Measurements from ENCODE around the gene MATN3.

Gene MATN3

DNA sequence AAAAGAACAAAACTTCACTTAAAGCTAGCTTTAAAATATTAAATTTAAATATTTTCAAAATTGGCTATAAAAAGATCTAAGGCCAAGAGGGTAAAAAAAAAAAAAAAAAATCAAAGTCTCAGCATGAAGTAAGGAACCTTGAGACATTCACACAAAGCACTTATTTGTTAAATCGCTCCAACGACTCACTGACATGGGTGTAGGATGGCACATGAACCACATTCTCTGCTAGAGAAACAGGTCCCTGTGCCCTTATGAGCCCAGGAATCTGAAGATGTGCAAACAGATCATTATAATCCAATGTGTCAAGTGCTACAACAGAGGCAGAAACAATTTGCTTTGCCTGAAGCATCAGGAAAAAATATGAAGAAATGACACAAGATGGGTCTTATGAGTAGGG, 25.2 kb upstream of the MATN3 start:
- DNase-seq (ENCODE audit: low read depth in 2 of 2) = no peak

DNA sequence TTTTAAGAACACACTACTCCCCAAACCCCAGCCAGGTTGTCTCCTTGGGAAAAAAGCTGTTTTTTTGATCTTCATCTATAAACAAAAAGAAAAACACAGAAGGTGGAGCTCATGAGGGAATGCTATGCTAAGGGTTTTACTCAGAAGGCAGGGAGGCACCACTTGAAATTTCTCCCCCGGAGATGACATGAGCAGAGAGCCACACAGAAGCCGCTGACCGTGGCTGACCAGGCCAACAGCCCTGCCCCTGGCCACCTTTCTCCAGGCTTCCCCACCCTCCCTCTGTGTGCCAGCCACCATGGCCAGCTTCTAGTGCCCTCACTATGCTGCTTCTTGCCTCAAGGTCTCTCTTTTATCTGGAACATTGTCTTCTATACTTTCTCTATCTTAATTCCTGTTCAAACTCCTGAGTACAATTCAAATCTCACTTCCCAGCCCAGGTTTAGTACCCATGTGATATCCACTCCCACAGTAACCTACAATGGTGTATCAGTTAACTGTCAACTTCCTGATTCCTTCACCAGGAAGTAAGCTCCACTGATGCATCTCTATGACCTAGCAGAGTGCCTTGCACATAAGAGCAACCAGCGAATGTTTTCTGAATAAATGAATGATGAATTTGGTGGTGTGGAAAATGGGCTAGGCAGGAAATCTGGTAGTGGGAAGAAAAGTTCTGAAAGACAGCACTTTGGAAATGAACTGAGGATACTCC, 23.6 kb upstream of the MATN3 start:
- no peak for DNase-seq (ENCODE audit: low read depth in 2 of 2)

DNA sequence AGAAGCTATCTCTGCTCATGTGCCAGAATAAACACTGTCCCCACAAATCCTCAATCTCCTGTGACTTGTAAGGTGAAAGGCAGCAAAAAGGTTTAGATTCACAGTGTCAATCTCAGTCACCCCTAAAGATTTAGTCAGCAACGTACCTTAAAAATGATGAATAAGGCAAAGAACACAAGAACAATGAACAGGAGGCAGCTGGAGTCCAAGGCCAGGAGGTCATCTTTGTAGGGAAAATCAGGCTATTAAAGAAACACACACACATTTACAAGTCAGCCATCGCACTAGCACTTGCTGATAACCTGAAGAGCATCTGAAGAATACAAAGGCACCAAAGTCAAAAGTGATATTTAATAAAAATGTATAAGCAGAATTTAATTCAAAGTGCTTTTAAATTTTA, 22.4 kb upstream of the MATN3 start:
- no peak for DNase-seq (ENCODE audit: low read depth in 2 of 2)

DNA sequence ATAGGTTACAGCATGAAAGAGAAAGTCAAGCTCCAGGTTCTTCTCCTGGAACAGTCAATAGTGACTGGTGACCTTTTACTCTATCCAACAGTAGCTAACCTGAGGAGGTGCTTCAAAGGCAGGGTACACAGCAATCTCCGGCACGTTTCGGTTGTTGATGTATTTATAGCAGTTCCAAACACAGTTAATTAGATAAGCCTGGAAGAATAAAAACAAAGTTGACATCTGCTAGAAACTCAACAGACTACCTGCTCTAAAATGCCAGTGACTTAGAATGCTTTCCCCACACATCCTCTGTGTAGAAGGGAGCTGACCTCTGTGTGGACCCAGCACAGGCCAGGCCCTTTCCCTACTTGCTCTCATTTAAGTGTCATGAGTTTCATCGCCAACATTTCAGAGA, 21.8 kb upstream of the MATN3 start:
- no peak for DNase-seq (ENCODE audit: low read depth in 2 of 2)

DNA sequence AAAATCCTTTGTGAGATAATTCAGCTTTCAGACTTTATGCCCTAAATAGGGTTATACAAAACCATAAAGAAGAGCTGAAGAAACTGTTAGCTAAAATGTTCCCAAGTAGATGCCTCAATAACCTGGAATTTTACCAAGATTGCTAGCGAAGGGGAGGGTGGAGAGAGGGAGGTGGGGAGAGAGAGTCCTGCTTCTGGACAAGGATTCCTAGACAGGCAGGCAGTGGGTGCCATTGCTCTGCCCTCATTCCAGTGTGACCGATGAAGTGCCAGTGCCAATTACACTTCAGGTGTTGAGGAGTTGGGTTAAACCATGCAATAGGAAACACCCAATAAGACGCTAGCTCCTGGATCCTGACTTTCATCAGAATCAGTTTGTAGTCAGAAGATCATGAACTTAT, 20.9 kb upstream of the MATN3 start:
- no peak for DNase-seq (ENCODE audit: low read depth in 2 of 2)

DNA sequence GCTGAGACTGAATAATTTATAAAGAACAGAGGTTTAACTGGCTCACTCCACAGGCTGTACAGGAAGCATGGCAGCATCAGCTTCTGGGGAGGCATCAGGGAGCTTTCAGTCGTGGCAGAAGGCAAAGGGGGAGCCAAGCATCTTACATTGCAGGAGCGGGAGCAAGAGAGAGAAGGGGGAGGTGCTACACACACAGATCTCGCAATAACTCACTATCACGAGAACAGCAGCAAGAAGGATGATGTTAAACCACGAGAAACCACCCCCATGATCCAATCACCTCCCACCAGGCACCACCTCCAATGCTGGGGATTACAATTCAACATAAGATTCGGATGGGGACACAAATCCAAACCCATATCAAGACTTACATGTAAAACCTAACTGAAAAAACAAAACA, 17.8 kb upstream of the MATN3 start:
- DNase-seq (ENCODE audit: low read depth in 2 of 2) = no peak

DNA sequence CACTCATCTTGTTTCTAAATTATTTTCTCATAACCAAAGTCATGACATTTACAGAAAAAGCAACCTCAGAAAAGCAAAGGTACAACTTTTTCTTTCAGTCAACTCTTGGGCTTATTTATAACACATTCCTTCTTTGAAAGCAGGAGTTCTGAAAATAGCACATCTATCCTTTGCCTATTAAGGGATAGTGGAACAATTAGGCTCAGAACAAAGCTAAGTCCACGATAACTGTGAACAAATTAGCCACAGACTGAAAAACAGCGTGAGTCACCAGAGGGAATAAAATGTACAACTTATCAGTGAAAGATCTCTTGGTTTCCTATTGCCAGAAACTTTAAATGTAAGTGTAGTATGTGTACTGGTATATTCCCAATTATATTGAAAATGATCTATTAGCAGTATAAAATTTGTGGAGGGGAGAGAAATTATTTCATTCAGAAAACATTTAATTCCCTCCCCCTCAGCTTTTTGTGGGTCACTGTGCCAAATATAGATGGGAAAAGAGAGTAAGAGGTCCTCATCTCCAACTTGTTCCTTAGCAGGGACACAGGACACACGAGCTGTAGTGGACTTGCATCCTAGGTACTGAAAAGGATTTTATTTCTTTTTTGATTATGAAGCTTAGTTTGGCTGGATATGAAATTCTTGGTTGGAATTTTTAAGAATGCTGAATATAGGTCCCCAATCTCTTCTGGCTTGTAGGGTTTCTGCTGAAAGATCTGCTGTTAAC, 15.4 kb upstream of the MATN3 start:
- DNase-seq (ENCODE audit: low read depth in 2 of 2) = no peak

DNA sequence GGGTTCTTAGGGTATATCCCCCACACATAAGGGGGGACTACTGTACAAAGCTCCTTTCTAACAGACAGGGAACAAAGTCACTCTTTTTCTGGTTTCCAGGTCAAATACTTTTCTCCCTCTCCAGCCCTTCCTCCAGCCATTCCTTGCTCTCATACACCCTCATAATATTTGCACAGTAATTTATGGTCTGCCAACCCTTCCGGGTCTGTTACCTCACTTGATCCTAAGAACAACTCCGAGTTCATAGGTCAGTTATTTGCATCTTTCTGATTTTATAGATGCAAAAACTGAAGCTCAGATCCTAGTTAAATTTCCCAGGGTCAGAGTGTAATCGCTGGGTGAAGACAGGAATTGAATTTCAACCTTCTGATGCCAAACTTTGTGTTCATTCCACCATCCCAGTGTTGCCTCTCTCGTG, 14.8 kb upstream of the MATN3 start:
- no peak for DNase-seq (ENCODE audit: low read depth in 2 of 2)

DNA sequence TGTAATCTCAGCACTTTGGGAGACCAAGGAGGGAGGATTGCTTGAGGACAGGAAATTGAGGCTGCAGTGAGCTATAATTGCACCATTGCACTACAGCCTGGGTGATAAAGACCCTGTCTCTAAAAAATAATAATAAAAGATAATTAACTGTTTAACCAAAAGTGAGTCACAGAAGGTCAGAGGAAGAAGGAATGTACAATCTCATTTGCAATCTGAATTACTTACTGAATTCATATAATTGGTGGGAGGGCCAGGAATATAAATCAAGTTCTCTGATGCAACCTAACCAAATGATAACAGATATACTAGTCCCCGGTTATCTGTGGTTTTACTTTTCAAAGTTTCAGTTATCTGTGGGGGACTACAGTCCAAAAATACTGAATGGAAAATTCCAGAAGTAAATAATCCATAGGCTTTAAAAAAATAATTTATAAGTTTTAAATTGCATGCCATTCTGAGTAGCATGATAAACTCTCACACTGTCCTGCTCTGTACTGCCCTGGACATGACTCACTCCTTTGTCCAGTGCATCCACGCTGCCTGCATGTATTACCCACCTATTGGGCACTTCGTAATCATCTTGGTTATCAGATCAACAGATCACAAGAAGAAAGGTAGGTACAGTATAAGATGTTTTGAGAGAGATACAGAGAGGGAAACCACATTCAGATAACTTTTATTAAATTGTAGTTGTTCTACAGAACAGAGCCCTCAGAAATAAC, 12.8 kb upstream of the MATN3 start:
- peak; percentile 36 to 48 for DNase-seq (ENCODE audit: low read depth in 2 of 2)

DNA sequence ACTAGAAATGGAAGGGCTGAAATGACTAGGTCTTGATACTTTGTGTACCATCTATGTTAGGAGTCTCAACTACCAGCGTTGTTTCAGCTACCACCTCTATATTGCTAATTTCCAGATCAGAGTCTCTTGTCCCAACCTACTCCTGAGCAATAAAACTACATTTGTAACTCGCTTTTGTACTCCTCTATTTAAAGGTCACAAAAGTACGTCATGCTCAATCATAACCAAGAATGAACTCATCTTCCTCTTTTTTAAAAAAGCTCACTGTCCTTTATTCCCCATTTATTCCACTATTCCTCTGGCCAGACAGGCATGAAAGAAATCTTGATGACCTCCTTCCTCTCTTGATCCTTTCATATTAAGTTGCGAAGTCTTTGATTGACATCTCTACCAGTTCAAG, 11.2 kb upstream of the MATN3 start:
- no peak for DNase-seq (ENCODE audit: low read depth in 2 of 2)

DNA sequence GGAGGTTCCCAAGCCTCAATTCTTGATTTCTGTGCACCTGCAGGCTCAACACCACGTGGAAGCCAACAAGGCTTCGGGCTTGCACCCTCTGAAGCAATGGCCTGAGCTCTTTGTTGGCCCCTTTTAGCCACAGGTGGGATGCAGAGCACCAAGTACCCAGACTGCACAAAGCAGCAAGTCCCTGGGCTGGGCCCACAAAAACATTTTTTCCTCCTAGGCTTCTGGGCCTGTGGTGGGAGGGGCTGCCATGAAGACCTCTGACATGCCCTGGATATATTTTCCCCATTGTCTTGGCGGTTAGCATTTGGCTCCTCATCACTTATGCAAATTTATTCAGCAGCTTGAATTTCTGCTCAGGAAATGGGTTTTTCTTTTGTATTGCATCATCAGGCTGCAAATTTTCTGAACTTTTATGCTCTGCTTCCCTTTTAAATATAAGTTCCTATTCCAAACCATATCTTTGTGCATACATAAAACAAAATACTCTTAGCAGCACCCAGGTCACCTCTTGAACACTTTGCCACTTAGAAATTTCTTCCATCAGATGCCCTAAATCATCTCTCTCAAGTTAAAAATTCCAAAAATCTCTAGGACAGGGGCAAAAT, 9.0 kb upstream of the MATN3 start:
- no peak for DNase-seq (ENCODE audit: low read depth in 2 of 2)

DNA sequence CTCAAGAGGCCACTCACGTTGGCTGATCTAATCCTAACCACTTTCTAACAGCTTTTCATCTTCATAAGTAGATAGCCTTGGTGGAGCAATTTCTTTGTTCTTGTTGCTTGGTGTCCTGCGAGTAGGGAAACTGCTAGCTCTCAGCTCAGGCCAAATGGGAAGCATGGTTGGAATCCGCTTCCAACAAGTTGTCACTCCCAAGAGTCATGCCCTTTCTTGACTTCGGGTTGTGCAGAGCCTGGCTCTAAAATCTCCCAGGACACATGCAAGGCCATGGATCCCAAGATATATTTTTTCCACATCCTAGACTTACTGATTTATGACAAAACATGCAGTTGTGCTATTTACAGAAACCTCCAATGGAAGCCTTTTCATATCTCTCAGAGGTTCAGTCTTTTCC, 7.3 kb upstream of the MATN3 start:
- DNase-seq (ENCODE audit: low read depth in 2 of 2) = no peak

DNA sequence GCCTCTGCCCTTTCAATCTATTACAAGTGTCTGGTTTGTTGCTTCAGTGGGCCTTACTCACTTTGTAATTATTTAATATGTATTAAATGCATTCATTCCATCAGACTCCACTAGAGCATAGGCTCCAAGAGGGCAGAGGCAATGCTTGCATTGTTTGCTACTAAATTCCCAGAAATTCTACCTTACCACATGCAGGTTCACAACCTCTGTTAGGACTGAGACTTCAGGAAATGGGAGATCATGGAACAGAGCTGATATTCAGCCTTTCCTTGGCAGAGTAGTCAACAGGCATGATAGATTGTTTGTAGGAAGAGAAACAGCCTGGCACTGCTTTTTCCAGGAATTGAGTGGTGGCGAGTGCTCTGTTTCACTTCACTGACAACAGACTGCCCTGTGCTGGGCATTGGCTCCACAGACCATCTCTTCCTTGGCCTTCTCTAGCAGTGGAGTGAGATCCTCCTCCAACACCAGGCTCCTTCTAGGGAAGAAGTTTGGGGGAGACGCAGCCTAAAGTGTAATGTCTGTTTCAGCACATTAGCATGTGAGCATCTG, 6.2 kb upstream of the MATN3 start:
- no peak for DNase-seq (ENCODE audit: low read depth in 2 of 2)

DNA sequence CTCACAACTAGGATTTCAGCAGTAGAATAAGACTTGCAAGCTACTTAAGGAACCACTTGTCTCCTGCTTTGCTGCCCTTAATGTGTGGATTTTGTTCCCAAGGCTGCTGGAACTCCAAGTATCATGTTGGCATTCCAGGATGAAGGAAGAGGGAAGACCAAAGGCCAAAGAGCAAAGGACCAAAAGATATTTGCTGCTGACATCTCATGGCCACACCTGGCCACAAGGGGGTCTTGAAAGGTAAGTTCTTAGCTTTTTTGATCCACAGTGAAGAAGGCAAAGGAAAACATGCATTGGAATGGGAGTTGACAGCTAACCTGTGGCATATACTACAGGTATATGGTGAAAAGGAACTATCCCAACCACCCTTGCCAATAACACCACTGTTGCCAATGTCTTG, 3.9 kb upstream of the MATN3 start:
- DNase-seq (ENCODE audit: low read depth in 2 of 2) = no peak

DNA sequence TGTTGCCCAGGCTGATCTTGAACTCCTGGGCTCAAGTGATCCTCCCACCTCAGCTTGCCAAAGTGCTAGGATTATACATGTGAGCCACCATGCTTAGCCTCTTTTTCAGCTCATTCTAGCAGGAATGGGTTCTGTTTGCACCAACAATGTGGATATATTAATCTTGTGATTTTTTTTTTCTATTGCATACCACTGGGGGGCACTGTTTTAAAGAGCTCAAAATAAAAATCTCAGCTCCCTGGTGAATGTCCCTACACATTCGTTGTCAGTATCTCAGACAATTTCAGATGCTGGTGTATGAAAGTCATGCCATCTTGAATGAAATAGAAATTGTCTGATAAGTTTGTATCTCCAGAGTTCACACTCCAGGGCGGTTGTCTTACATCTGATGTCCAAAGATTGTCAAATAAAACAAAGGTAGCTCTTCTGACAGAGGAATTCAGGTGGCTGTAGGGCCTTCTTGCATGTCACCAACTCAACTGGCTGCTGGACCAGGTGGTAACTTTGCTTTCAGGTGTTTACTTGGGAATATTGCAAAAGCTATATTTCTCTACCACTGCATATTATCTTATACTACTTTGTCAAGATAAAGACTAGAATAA, 3.1 kb upstream of the MATN3 start:
- peak in 1 of 2 experiments; percentile 10 for DNase-seq (ENCODE audit: low read depth in 2 of 2)

DNA sequence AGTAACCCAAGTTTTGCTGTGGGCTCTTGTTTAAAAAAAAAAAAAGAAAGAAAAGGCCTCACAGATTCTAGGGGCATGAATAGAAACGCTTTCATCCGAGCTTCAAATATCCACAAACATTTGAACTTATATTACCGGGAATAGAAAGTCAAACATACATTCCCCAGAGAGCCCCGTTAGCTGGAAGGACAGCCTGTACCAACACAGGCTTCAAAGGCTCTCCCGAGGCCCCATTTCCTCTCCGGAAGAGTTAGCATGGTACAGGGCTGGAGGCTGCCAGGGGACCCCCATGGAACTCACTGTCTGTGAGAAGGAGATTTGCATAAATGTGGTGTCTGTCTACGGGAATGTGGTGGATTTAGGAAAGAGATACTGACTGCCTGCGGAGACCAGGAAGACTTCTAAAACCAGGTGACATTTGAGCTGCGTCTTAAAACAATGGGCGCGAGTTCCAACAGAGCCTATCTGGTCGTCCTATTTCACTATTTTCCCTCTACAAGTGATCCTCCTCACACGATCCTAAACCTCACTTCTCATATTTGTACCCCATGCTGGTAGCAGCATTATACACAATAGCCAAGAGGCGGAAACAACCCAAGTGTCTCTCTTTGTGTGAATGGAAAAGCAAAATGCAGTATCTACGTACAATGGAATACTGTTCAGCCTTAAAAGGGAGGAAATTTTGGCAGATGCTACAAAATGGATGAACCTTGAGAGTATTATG, 820 bp upstream of the MATN3 start:
- no peak for DNase-seq (ENCODE audit: low read depth in 2 of 2)

DNA sequence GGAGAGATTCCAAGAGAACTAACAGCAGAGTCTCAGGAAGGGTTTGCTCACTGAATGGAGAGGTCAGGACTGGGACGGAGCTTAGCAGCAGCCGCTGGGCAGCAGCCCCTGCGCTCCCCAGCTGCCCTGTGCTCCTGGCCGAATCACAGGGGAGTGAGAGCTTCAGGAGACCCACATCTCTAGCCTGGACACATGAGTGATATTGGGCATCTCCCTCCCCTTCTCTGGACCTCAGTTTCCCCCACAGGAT, 511 bp downstream of the MATN3 start:
- DNase-seq (ENCODE audit: low read depth in 2 of 2) = no peak

DNA sequence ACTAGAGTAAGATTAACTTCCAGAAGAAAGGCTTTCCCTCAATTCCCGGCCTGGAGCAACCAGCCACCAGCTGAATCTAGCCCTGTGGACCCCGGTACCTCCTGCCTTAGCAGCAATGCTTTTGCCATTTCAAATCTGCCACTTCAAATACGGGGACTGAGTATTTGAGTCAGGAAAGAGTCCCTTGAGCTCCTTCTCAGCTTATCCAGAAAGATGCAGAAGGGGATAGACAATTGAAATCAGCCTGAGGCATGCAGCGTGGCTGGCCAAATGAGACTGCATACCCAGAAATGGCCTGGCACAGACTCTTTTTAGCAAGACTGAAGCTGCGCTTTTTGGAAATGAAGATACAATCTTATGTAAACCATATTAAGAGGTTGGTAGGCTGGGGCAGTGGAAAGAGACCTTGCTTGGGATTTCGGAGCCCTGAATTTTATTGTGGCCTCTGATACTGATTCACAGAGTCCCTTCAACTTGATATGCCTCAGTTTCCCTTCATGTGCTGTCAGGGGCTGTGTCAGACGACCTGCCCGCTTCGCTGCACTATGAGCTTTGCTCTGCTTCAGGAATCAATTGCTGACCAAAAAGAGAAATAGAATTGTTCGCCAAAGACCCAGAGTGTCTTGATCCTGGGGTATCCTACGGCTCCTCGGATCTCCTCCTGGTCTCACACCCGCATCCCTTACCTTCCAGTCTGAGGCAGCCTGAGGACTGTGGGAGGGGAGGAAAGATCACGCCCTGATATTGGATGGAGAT, 1.0 kb downstream of the MATN3 start:
- no peak for DNase-seq (ENCODE audit: low read depth in 2 of 2)

DNA sequence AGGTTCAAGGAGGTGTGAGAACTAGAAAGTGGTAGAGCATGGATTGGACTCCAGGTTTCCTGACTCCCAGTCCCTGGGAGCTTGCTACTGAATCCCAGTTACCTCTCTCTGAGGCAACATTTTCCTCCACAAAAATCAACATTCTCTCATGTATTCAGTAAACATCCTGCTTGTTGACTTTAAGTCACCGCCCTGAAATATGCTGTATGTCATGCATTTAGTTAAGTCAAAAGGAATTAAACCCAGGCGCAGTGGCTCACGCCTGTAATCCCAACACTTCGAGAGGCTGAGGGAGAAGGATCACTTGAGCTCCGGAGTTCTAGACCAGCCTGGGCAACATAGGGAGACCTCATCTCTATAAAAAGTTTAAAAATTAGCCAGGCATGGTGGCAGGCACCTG, 3.8 kb downstream of the MATN3 start:
- no peak for DNase-seq (ENCODE audit: low read depth in 2 of 2)

DNA sequence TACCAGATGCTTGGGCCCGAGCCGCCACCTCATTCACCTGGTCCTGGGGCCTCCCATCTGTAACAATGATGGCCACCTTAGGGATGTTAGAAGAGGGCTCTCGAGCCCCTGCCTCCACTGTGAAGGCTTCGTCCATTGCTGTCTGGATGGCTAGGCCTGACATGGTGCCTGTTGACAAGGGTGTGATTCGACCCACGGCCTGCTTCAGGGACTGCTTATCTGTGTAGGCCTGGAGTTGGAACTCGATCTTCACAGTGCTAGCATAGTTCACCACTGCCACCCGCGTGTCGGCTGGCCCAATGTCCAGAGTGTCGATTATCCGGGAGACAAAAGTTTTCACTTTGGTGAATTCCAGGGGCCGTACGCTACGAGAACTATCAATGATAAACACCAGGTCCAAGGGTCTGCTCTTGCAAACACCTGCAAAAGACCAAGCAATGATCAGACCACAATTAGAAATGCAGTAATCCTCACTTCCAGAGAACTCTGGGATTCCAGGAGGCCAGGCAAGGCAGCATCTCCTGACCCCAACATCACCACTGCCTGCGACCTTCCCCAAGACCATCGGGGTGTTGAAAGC, 6.5 kb downstream of the MATN3 start:
- DNase-seq (ENCODE audit: low read depth in 2 of 2) = no peak

Data from fibroblast of skin of left biceps (primary cell).